BE2C (cell line): ENCODE data around the gene SLC51A.
"Not testable (repeated sequence)": the region's sequence is repeated elsewhere in the genome, so short reads cannot be mapped to it uniquely, and the experiment has no call there.

Source experiments
- DNase-seq: peaks from one replicate; pipeline ENCODE4 v3.0.0-alpha.2; 2020
- H3K27me3 ChIP-seq: fragments of 250-450 bp; sonication (Bioruptor Pico); 2 replicates; pipeline ENCODE4 v1.5.1; 2020; ENCODE audit warnings: mild to moderate bottlenecking
- H3K36me3 ChIP-seq: fragments of 250-450 bp; sonication (Bioruptor Pico); 2 replicates; pipeline ENCODE4 v1.5.1; 2020; ENCODE audit warnings: mild to moderate bottlenecking
- H3K4me1 ChIP-seq: fragments of 250-450 bp; sonication (Bioruptor Pico); 2 replicates; pipeline ENCODE4 v1.5.1; 2020
- H3K4me3 ChIP-seq: 2 replicates; pipeline ENCODE4 v1.5.1; 2011; ENCODE audit warnings: low read depth, low read length
- H3K9me3 ChIP-seq: fragments of 250-450 bp; sonication (Bioruptor Pico); 2 replicates; pipeline ENCODE4 v1.5.1; 2020
- TF ChIP-seq, protein P1 (sequence below): IDR thresholded peaks from 2 replicates; pipeline ENCODE4 v1.5.1; 2012; ENCODE audit warnings: mild to moderate bottlenecking, low read depth, low read length

SLC51A gene

DNA sequence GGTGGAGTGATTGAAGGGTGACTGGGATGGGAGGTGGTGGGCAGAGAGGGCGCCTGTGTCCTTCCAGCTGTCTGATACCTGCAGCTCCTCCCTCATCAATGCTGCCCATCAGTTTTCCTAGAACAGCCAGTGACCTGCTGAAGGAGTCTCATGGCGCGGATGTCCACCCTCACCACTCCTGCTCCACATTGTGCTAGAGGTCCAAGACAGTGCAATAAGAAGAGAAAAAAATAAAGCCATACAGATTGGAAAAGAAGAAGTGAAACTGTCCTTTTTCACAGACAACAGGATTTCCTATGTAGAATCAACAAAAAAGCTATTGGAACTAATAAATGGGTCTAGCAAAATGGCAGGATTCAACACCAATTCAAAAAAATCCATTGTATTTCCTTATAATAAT, 12.5 kb upstream of the SLC51A start:
- no peaks in the 10 kb centered on the region for H3K27me3 ChIP-seq
- no peaks in the 10 kb centered on the region for H3K9me3 ChIP-seq
- H3K4me1 ChIP-seq = no peaks in the 10 kb centered on the region
- DNase-seq = no peak
- H3K4me3 ChIP-seq = no peak overlapping the region
- H3K36me3 ChIP-seq = no peaks in the 10 kb centered on the region
- TF ChIP-seq, protein P1, sequence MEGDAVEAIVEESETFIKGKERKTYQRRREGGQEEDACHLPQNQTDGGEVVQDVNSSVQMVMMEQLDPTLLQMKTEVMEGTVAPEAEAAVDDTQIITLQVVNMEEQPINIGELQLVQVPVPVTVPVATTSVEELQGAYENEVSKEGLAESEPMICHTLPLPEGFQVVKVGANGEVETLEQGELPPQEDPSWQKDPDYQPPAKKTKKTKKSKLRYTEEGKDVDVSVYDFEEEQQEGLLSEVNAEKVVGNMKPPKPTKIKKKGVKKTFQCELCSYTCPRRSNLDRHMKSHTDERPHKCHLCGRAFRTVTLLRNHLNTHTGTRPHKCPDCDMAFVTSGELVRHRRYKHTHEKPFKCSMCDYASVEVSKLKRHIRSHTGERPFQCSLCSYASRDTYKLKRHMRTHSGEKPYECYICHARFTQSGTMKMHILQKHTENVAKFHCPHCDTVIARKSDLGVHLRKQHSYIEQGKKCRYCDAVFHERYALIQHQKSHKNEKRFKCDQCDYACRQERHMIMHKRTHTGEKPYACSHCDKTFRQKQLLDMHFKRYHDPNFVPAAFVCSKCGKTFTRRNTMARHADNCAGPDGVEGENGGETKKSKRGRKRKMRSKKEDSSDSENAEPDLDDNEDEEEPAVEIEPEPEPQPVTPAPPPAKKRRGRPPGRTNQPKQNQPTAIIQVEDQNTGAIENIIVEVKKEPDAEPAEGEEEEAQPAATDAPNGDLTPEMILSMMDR = no peak

DNA sequence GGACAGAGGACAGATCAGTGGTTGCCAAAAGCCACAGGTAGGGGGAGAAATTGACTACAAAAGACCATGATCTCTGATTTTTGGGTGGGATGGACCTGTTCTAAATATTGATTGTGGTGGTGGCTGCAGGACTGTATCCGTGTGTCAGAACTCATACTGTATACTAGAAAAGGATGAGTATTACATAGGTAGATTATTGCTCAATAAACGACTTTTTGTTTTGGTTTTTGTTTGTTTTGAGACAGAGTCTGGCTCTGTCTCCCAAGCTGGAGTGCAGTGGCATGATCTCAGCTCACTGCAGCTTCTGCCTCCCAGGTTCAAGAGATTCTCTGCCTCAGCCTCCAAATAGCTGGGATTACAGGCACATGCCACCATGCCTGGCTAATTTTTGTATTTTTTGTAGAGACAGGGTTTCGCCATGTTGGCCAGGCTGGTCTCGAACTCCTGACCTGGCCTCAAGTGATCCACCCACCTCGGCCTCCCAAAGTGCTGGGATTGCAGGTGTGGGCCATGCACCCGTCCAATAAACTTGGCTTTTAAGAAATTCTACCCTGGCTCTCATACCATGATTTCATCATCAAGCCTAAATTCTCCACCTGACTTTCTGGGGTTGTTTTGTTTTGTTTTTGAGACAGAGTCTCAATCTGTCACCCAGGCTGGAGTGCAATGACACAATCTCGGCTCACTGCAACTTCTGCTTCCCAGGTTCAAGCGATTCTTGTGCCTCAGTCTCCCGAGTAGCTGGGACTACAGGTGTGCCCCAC, 10.7 kb upstream of the SLC51A start:
- DNase-seq, H3K4me3 ChIP-seq, H3K4me1 ChIP-seq, H3K36me3 ChIP-seq, H3K27me3 ChIP-seq, H3K9me3 ChIP-seq: not testable (repeated sequence)

DNA sequence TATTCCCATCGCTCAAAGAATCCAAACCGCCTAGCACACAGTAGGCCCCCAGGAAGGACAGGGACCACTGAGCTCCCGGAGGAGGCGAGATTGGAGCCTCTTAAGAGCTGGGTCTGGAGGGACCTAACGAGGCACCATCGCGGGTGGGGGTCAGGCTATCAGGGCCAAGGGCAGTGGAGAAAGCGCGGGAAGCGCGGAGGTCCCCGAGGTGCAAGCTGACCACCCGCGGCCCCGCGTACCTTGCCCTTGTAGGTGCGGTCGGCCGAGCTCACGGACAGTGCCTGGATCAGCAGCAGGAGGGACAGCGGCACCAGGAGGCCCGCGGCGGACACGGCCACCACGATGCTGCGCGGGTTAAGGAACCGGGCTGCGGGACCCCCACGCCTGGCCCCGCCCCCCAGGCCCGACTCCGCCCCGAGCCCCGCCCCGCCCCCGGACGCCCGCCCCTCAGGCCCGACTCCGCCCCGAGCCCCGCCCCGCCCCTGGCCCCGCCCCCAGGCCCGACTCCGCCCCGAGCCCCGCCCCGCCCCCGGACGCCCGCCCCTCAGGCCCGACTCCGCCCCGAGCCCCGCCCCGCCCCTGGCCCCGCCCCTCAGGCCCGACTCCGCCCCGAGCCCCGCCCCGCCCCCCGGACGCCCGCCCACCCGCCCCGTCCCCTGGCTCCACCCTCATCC, 9.0 kb upstream of the SLC51A start:
- H3K9me3 ChIP-seq = no peaks in the 10 kb centered on the region
- no peaks in the 10 kb centered on the region for H3K36me3 ChIP-seq
- peak; percentile 63 for DNase-seq
- TF ChIP-seq, protein P1 = no peak
- H3K4me1 ChIP-seq = no peaks in the 10 kb centered on the region
- peak overlapping the region; percentile 44 for H3K4me3 ChIP-seq
- no peaks in the 10 kb centered on the region for H3K27me3 ChIP-seq

GRCh38 chr3:196207833-196208607, 8.3 kb upstream of the SLC51A start:
- Histone ChIP-seq H3K36me3 (no peaks in the 10 kb centered on the region), H3K27me3 (no peaks in the 10 kb centered on the region), H3K4me3 (no peak overlapping the region), H3K4me1 (no peaks in the 10 kb centered on the region), H3K9me3 (no peaks in the 10 kb centered on the region)
- DNase-seq = peak; percentile 70
- TF ChIP-seq, protein P1 = no peak

DNA sequence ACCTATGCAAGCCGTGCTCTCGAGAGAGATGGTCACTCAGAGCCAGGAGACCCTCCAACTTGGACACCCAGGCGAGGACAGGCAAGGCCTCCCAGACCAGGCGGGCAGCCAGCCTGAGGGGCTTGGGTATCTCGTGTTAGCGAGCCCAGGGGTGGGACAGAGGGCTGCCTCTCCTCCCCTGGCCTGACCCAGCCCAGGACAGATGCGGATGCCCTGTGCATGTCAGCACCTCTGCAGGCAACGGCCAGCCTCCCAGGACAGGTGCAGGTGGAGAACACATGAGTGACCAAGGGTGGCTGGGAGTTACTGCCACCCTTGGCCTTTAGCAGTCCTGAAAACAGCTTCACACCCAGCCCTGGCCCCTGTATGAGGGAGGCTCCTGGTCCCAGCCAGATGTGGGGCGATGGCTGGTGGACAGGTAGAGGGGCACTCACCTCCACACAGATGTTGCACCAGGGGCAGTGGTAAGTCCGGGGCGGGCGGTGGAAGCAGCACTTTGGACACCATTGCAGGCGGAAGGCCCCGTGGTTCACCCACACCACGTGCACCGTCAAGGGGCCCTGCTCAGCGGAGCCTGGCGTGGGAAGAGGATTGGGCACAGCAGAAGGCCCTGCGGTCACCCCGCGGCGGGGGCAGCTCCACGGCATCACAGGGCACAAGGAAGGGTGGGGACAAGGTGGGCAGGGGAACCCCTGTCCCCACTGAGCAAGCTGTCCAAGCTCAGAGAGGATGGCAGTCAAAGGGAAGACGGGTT, 7.2 kb upstream of the SLC51A start:
- Histone ChIP-seq H3K9me3 (no peaks in the 10 kb centered on the region), H3K36me3 (no peaks in the 10 kb centered on the region), H3K4me3 (no peak overlapping the region), H3K27me3 (no peaks in the 10 kb centered on the region), H3K4me1 (no peaks in the 10 kb centered on the region)
- TF ChIP-seq, protein P1 = no peak
- no peak for DNase-seq

- not testable (repeated sequence) for H3K4me3 ChIP-seq
Observed at GRCh38 chr3:196209944-196210672, 6.2 kb upstream of the SLC51A start.

More at GRCh38 chr3:196209944-196210672, 6.2 kb upstream of the SLC51A start:
- not testable (repeated sequence) for H3K9me3 ChIP-seq, DNase-seq, H3K27me3 ChIP-seq, H3K4me1 ChIP-seq, H3K36me3 ChIP-seq
